ENCODE results near the gene ZNF586.
"Not testable (repeated sequence)": the region's sequence is repeated elsewhere in the genome, so short reads cannot be mapped to it uniquely, and the experiment has no call there.

ZNF586 gene

GRCh38 chr19:57823608-57824007 is 54.1 kb downstream of the ZNF586 start:
- not testable (repeated sequence) for DNase-seq (ENCODE audit: low spot score)

- no peak for DNase-seq (ENCODE audit: low spot score)
These were observed 56.0 kb downstream of the ZNF586 start for GRCh38 chr19:57825511-57825910.

GRCh38 chr19:57829316-57829715 is 59.8 kb downstream of the ZNF586 start:
- DNase-seq (ENCODE audit: low spot score), result no peak

GRCh38 chr19:57830071-57830602 is 60.7 kb downstream of the ZNF586 start, which contains the start of gene ZNF587B:
TSS of gene ZNF587B (plus strand) at chr19:57830299. CDS start at chr19:57830529, 230 bp downstream.
- no peak for DNase-seq (ENCODE audit: low spot score)

Measured in CD4-positive, alpha-beta T cell treated with Interleukin-6 at 100 ng/mL for 8 hours (primary cell).